PC-3 (cell line): ENCODE results near the gene DUSP6. TPM values are rescaled to one million over a fixed set of nuclear protein-coding genes. Genes with fewer than 3 reads are reported as not detected.

Source experiments
- ATAC-seq: fragments of 200-7000 bp; cut with Tn5 transposase; 2 replicates; pipeline ENCODE4 v1.9.1; 2020; ENCODE audit warnings: mild to moderate bottlenecking, moderate library complexity
- Bru-seq: library from RNA; stranded (reverse); fragments of 400-500 nt; gene quantifications from one replicate; lab custom pipeline; 2021; lab: Mats Ljungman, UMichigan
- BruChase-seq, 2 experiments: library from RNA; stranded (reverse); fragments of 400-500 nt; gene quantifications; one replicate each; lab custom pipeline; 2021; lab: Mats Ljungman, UMichigan
- BruUV-seq: library from RNA; stranded (reverse); fragments of 400-500 nt; replicated peaks from 2 replicates; lab custom pipeline; 2021; lab: Mats Ljungman, UMichigan
- CTCF ChIA-PET: fragments of 300-600 bp; sonication (Branson Sonifier 250); formaldehyde crosslinking; loops from one replicate; lab custom pipeline; 2022; ENCODE audit warnings: antibody characterized with exemption; lab: Charles Lee
- POLR2A ChIA-PET: fragments of 300-600 bp; sonication (Branson Sonifier 250); formaldehyde crosslinking; loops from one replicate; lab custom pipeline; 2022; ENCODE audit warnings: antibody characterized with exemption; ENCODE audit not compliant: unreplicated experiment; lab: Charles Lee
- DNase-seq: peaks from one replicate; pipeline ENCODE4 v3.0.0-alpha.2; 2015
- H2AFZ ChIP-seq: fragments of 300-600 bp; sonication (generic); 2 replicates; pipeline ENCODE4 v1.6.0; 2016; ENCODE audit warnings: antibody characterized with exemption, low read length
- H3F3A ChIP-seq: fragments of 300-600 bp; sonication (generic); one replicate; pipeline ENCODE4 v1.6.0; 2017; ENCODE audit warnings: antibody characterized with exemption, low read length, control low read depth, mild to moderate bottlenecking; ENCODE audit not compliant: unreplicated experiment
- H3K27ac ChIP-seq: fragments of 300-600 bp; sonication (generic); 2 replicates; pipeline ENCODE4 v1.5.1; 2016; ENCODE audit warnings: mild to moderate bottlenecking, low read length
- H3K27me3 ChIP-seq: fragments of 300-600 bp; sonication (generic); 2 replicates; pipeline ENCODE4 v1.6.1; 2016; ENCODE audit warnings: low read length, mixed read lengths
- H3K36me3 ChIP-seq: fragments of 300-600 bp; sonication (generic); 2 replicates; pipeline ENCODE4 v1.6.1; 2016; ENCODE audit warnings: low read depth, mixed run types, low read length, mixed read lengths
- H3K4me1 ChIP-seq: fragments of 300-600 bp; sonication (generic); 2 replicates; pipeline ENCODE4 v1.5.1; 2016; ENCODE audit warnings: low read length; ENCODE audit not compliant: insufficient read depth
- H3K4me2 ChIP-seq: fragments of 300-600 bp; sonication (generic); 2 replicates; pipeline ENCODE4 v1.6.0; 2016; ENCODE audit warnings: low read length
- H3K4me3 ChIP-seq: fragments of 300-600 bp; sonication (generic); 2 replicates; pipeline ENCODE4 v1.5.1; 2016; ENCODE audit warnings: mild to moderate bottlenecking, low read length, mixed read lengths
- H3K79me2 ChIP-seq: fragments of 300-600 bp; sonication (generic); 2 replicates; pipeline ENCODE4 v1.6.1; 2017; ENCODE audit warnings: low read length, mixed read lengths
- H3K9ac ChIP-seq: fragments of 300-600 bp; sonication (generic); 2 replicates; pipeline ENCODE4 v1.6.0; 2016; ENCODE audit warnings: mild to moderate bottlenecking, low read length
- H3K9me2 ChIP-seq: fragments of 300-600 bp; sonication (generic); replicated peaks from 2 replicates; pipeline ENCODE4 v1.6.1; 2016; ENCODE audit warnings: mixed run types, low read length, mixed read lengths
- H3K9me3 ChIP-seq: fragments of 300-600 bp; sonication (generic); 2 replicates; pipeline ENCODE4 v1.6.1; 2016; ENCODE audit warnings: low read length, mixed read lengths
- H4K20me1 ChIP-seq: fragments of 300-600 bp; sonication (generic); 2 replicates; pipeline ENCODE4 v1.6.1; 2016; ENCODE audit warnings: low read length, mixed read lengths
- EZH2 ChIP-seq: fragments of 300-600 bp; sonication (generic); IDR thresholded peaks from one replicate; pipeline ENCODE4 v1.6.1; 2017; ENCODE audit warnings: antibody characterized with exemption, mild to moderate bottlenecking, low read length; ENCODE audit not compliant: unreplicated experiment
- EZH2phosphoT487 ChIP-seq: fragments of 300-600 bp; sonication (generic); IDR thresholded peaks from 2 replicates; pipeline ENCODE4 v1.6.1; 2018; ENCODE audit warnings: mild to moderate bottlenecking, antibody characterized with exemption, low read length, borderline replicate concordance
- intact Hi-C: fragments of 100-400 bp; cut with micrococcal nuclease; formaldehyde crosslinking; loops from 2 replicates; pipeline ENCODE4 v1.9.0; 2023
- long read RNA-seq: library from polyadenylated mRNA; unstranded; transcript quantifications from one replicate; pipeline ENCODE4 v2.0.0, GENCODE V29; 2021; ENCODE audit not compliant: unreplicated experiment
- total RNA-seq: library from RNA; depleted of rRNA; stranded (reverse); fragments of >200 nt; gene quantifications from 2 replicates; pipeline ENCODE4 v1.2.3, GENCODE V29; 2014; rRNA removed
- TF ChIP-seq, protein P1 (sequence below): fragments of 300-600 bp; sonication (generic); conservative IDR thresholded peaks from 2 replicates; pipeline ENCODE4 v1.5.1; 2017; ENCODE audit warnings: antibody characterized with exemption, low read depth, mild to moderate bottlenecking, low read length

DUSP6 gene, protein sequence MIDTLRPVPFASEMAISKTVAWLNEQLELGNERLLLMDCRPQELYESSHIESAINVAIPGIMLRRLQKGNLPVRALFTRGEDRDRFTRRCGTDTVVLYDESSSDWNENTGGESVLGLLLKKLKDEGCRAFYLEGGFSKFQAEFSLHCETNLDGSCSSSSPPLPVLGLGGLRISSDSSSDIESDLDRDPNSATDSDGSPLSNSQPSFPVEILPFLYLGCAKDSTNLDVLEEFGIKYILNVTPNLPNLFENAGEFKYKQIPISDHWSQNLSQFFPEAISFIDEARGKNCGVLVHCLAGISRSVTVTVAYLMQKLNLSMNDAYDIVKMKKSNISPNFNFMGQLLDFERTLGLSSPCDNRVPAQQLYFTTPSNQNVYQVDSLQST
- total RNA-seq (184 and 244 TPM in 2 replicates), Bru-seq, nascent RNA (percentile 100 among the genes with signal in this experiment), BruChase-seq, experiment 1, labeled RNA remaining after a 6-hour chase (percentile 86 among the genes with signal in this experiment), BruChase-seq, experiment 2, labeled RNA remaining after a 2-hour chase (percentile 100 among the genes with signal in this experiment)
- long read RNA-seq, full-length matches to known transcripts: 226 of 280 reads
- long read RNA-seq, partial matches to known transcripts: 5 of 280 reads
- long read RNA-seq, other reads (novel, unspliced or antisense): 49 of 280 reads

DNA sequence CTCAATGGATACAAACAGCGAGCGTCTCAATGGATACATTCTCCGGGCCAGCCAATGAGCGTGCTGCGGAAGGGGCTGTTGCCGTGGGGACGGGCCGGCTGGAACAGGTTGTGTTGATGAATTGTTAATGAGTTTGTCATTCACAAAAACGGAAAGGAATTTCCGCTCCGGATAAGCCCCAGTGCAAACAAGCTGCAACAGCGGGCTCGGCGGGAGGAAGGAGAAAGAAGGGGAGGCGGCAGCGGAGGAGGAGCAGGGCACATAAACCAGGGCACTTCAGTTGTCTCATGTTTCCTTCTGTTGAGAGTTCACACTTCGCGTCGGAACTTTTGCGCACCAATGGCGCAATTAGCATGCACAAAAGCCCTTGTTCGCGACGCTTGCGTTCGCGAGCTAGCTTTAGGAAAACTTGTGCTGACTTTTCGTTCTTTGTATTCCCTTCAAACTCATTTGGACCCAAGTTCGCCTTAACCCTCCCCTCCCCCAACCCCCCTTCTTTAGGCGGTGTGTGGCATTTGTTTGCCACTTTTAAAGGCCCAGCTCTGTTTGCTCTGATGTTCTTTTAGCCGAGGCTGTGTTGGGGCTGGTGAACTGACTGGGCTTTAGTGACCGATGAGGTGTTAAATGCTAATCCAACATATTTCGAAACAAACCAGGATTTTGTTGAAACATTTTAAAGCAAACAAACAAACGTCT, at the start of gene DUSP6:
Gene DUSP6 (minus strand): TSS at position 10 of the 696 bp plus-strand sequence. CDS start 462 bp downstream, outside the sequence.
- H3K79me2 ChIP-seq: peaks cover 62% of the 10 kb centered on the region
- H3K36me3 ChIP-seq: peaks cover 34% of the 10 kb centered on the region
- POLR2A ChIA-PET: interaction anchor here (0.5 to 1.3 kb wide), 9 partner anchors 22 to 1498 kb away, joined by 3 to 6 read pairs (median 4); no protein-coding TSS in a partner anchor
- peak within 1 kb of the TSS; percentile 91 for H3K4me2 ChIP-seq
- no peaks in the 10 kb centered on the region for H3K9me2 ChIP-seq
- intact Hi-C loops: loop anchor here (1.0 to 2.0 kb wide), 5 partner anchors 64 to 172 kb away; partner anchors contain the start of gene GALNT4
- peaks cover 39% of the 10 kb centered on the region for H3K4me1 ChIP-seq
- peak within 1 kb of the TSS; percentile 98 for H3K4me3 ChIP-seq
- H3K9ac ChIP-seq: peak within 1 kb of the TSS; percentile 91
- peak within 1 kb of the TSS; percentile 93 for H3K27ac ChIP-seq
- H4K20me1 ChIP-seq: peaks cover 43% of the 10 kb centered on the region
- CTCF ChIA-PET: interaction anchor here (0.6 to 0.8 kb wide), 3 partner anchors 196 to 333 kb away, joined by 3 to 4 read pairs (median 3); no protein-coding TSS in a partner anchor
- H2AFZ ChIP-seq: peak within 1 kb of the TSS; percentile 87
- ATAC-seq (peak; percentile 67), DNase-seq (peak; percentile 99)
- TF ChIP-seq EZH2 (no peak), EZH2phosphoT487 (no peak)
- TF ChIP-seq, protein P1, sequence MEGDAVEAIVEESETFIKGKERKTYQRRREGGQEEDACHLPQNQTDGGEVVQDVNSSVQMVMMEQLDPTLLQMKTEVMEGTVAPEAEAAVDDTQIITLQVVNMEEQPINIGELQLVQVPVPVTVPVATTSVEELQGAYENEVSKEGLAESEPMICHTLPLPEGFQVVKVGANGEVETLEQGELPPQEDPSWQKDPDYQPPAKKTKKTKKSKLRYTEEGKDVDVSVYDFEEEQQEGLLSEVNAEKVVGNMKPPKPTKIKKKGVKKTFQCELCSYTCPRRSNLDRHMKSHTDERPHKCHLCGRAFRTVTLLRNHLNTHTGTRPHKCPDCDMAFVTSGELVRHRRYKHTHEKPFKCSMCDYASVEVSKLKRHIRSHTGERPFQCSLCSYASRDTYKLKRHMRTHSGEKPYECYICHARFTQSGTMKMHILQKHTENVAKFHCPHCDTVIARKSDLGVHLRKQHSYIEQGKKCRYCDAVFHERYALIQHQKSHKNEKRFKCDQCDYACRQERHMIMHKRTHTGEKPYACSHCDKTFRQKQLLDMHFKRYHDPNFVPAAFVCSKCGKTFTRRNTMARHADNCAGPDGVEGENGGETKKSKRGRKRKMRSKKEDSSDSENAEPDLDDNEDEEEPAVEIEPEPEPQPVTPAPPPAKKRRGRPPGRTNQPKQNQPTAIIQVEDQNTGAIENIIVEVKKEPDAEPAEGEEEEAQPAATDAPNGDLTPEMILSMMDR: no peak
- BruUV-seq: TSS peak; percentile 44
- no peaks in the 10 kb centered on the region for H3K27me3 ChIP-seq
- no peaks in the 10 kb centered on the region for H3K9me3 ChIP-seq
- peaks cover 9% of the 10 kb centered on the region for H3F3A ChIP-seq

DNA sequence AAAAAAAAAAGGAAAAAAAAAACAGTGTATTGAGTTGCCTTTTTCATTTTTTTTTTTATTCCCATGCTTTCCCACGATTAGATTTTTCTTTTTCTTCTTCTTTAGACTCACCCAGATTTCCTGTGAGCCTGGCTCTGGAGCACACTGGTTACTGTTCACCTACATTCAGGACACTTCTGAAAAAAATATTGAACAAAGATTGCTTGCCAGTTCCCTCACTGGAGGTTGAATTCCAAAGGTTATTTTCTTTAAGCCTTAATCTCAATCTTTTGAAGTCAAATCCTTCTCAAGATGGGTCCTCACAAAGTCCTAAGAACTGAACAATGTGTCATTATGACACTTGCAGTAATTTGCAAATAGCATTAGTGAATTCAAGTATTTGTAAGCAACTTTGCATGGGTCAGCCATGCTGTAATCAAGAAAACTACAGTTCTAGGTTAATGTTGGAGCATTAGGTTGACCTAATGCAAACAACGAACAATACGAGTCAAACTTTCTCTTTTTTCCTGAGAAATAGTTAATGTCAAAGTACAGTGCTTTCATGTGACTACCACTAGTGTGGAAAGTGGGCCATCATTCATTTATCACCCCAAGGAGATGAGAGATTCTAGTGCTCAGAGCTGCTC, 49.2 kb upstream of the DUSP6 start:
- H3K36me3 ChIP-seq: no peaks in the 10 kb centered on the region
- TF ChIP-seq EZH2phosphoT487 (no peak), EZH2 (no peak)
- no TSS peak for BruUV-seq
- POLR2A ChIA-PET: no interaction called here
- H3F3A ChIP-seq: no peaks in the 10 kb centered on the region
- no peak overlapping the region for H3K9ac ChIP-seq
- no peak overlapping the region for H3K4me2 ChIP-seq
- H3K9me3 ChIP-seq: no peaks in the 10 kb centered on the region
- no peaks in the 10 kb centered on the region for H4K20me1 ChIP-seq
- H3K27me3 ChIP-seq: no peaks in the 10 kb centered on the region
- DNase-seq: no peak
- H2AFZ ChIP-seq: no peak overlapping the region
- CTCF ChIA-PET: interaction anchor here (0.7 kb wide), 1 partner anchor 135 kb away, joined by 4 read pairs; no protein-coding TSS in a partner anchor
- intact Hi-C loops: no loop called here
- no peaks in the 10 kb centered on the region for H3K79me2 ChIP-seq
- H3K9me2 ChIP-seq: no peaks in the 10 kb centered on the region
- H3K27ac ChIP-seq: no peak overlapping the region
- no peaks in the 10 kb centered on the region for H3K4me1 ChIP-seq
- no peak overlapping the region for H3K4me3 ChIP-seq
- ATAC-seq: no peak
